ENCODE data around the gene UBAP2.

- TF ChIP-seq EP300 (IDR thresholded peaks at IDR 0.05) = no peak
- no peak for TF ChIP-seq CTCF (IDR thresholded peaks at IDR 0.05)
- no peak for TF ChIP-seq POLR2AphosphoS5 (IDR thresholded peaks at IDR 0.05)
These were observed 22.9 kb downstream of the UBAP2 start for GRCh38 chr9:34025811-34026210.

Data from esophagus muscularis mucosa (tissue), 4 donors.